HCT116 (cell line): ENCODE data around the gene MAP1LC3B. TPM values are rescaled to one million over a fixed set of nuclear protein-coding genes. Genes with fewer than 3 reads are reported as not detected.

Experiments used
- ATAC-seq: fragments of 200-7000 bp; cut with Tn5 transposase; 2 replicates; pipeline ENCODE4 v1.9.1; 2020; ENCODE audit warnings: mild to moderate bottlenecking, moderate library complexity
- BruUV-seq: library from RNA; stranded (reverse); fragments of 400-500 nt; replicated peaks from 2 replicates; lab custom pipeline; 2021; lab: Mats Ljungman, UMichigan
- CTCF ChIA-PET: fragments of 300-600 bp; sonication (Branson Sonifier 250); formaldehyde crosslinking; loops from one replicate; lab custom pipeline; 2021; ENCODE audit warnings: antibody characterized with exemption; lab: Charles Lee
- POLR2A ChIA-PET: fragments of 300-600, 350-600 bp; sonication (Branson Sonifier 250); formaldehyde crosslinking; loops from one replicate; lab custom pipeline; 2021; ENCODE audit warnings: antibody characterized with exemption; lab: Charles Lee
- RAD21 ChIA-PET, 2 experiments: fragments of 300-600 bp; sonication (Branson Sonifier 250); formaldehyde crosslinking; loops; one replicate each; lab custom pipeline; 2023; ENCODE audit warnings: low total read pairs in 2 of 2; ENCODE audit not compliant: uncharacterized antibody in 2 of 2, unreplicated experiment in 2 of 2, low non-redundant PET in 1 of 2; lab: Charles Lee
- DNase-seq: peaks from one replicate; pipeline ENCODE4 v3.0.0-alpha.2; 2010; ENCODE audit warnings: low read depth, low spot score
- H2AFZ ChIP-seq: fragments of 200-600 bp; shearing (Covaris generic), sonication (generic); 2 replicates; pipeline ENCODE4 v1.6.1; 2017; ENCODE audit warnings: low read depth, mixed run types, mixed read lengths, antibody characterized with exemption, low read length; ENCODE audit not compliant: poor library complexity, severe bottlenecking
- H3K27ac ChIP-seq: 2 replicates; pipeline ENCODE4 v1.5.1; 2012; ENCODE audit warnings: low read depth, low read length
- H3K27me3 ChIP-seq: fragments of 200-600 bp; sonication (generic); 2 replicates; pipeline ENCODE4 v1.6.1; 2016; ENCODE audit warnings: mixed run types, low read length, mixed read lengths; ENCODE audit not compliant: insufficient read depth
- H3K36me3 ChIP-seq, 2 experiments: fragments of 200-500 bp in 1 of 2; fragments of 200-600 bp in 1 of 2; sonication (Bioruptor generic) in 1 of 2; sonication (generic) in 1 of 2; 2 replicates each; pipeline versions ENCODE4 v1.5.1 to v1.6.1; 2014 to 2016; ENCODE audit warnings: low read length in 2 of 2, inconsistent platforms in 1 of 2, mixed read lengths in 1 of 2, mixed run types in 1 of 2; ENCODE audit not compliant: insufficient read depth in 2 of 2, control insufficient read depth in 1 of 2
- H3K4me1 ChIP-seq, 2 experiments: fragments of 200-600 bp in 1 of 2; sonication (generic) in 1 of 2; 2 replicates each; pipeline versions ENCODE4 v1.5.1 to v1.6.1; 2012 to 2017; ENCODE audit warnings: low read length in 2 of 2, inconsistent platforms in 1 of 2, mild to moderate bottlenecking in 1 of 2, mixed read lengths in 1 of 2, mixed run types in 1 of 2, moderate library complexity in 1 of 2; ENCODE audit not compliant: insufficient read depth in 2 of 2, control insufficient read depth in 1 of 2
- H3K4me2 ChIP-seq: fragments of 200-600 bp; sonication (generic); 2 replicates; pipeline ENCODE4 v1.6.1; 2017; ENCODE audit warnings: mixed run types, low read length, mixed read lengths
- H3K4me3 ChIP-seq, 2 experiments: fragments of 200-600 bp in 1 of 2; sonication (generic) in 1 of 2; replicated peaks in 1 of 2; 2 replicates each; pipeline ENCODE4 v1.5.1; 2011 to 2016; ENCODE audit warnings: low read length in 2 of 2, control low read depth in 1 of 2, low read depth in 1 of 2, mild to moderate bottlenecking in 1 of 2, mixed read lengths in 1 of 2, mixed run types in 1 of 2
- H3K79me2 ChIP-seq: fragments of 200-600 bp; sonication (generic); 2 replicates; pipeline ENCODE4 v1.6.1; 2017; ENCODE audit warnings: mild to moderate bottlenecking, mixed run types, low read length, moderate library complexity, mixed read lengths; ENCODE audit not compliant: insufficient read depth
- H3K9ac ChIP-seq: fragments of 200-600 bp; sonication (generic); 2 replicates; pipeline ENCODE4 v1.6.1; 2016; ENCODE audit warnings: low read length, mixed read lengths
- H3K9me2 ChIP-seq: fragments of 200-600 bp; sonication (generic), shearing (Covaris generic); 2 replicates; pipeline ENCODE4 v1.6.1; 2017; ENCODE audit warnings: mixed run types, mild to moderate bottlenecking, moderate library complexity; ENCODE audit not compliant: insufficient read depth
- H3K9me3 ChIP-seq, 2 experiments: fragments of 200-500 bp in 1 of 2; fragments of 200-600 bp in 1 of 2; sonication (Bioruptor generic) in 1 of 2; sonication (generic) in 1 of 2; 2 replicates each; pipeline ENCODE4 v1.6.1; 2014 to 2017; ENCODE audit warnings: low read length in 2 of 2, mixed read lengths in 2 of 2, inconsistent platforms in 1 of 2, low read depth in 1 of 2, mild to moderate bottlenecking in 1 of 2, mixed run types in 1 of 2, moderate library complexity in 1 of 2; ENCODE audit not compliant: control insufficient read depth in 1 of 2, insufficient read depth in 1 of 2
- H4K20me1 ChIP-seq: fragments of 200-600 bp; sonication (generic), shearing (Covaris generic); 2 replicates; pipeline ENCODE4 v1.6.1; 2017; ENCODE audit warnings: mixed run types, mild to moderate bottlenecking, moderate library complexity; ENCODE audit not compliant: insufficient read depth
- ATF3 ChIP-seq: IDR thresholded peaks from 2 replicates; pipeline ENCODE4 v1.6.1; 2012
- CBX3 ChIP-seq: IDR thresholded peaks from 2 replicates; pipeline ENCODE4 v1.6.1; 2012; ENCODE audit warnings: low read depth
- CEBPB ChIP-seq: IDR thresholded peaks from 2 replicates; pipeline ENCODE4 v1.6.1; 2012; ENCODE audit warnings: low read depth
- CTCF ChIP-seq, 3 experiments: fragments of 200-600 bp in 1 of 3; sonication (generic) in 1 of 3; IDR thresholded peaks in 2 of 3; conservative IDR thresholded peaks in 1 of 3; 2 replicates each; pipeline ENCODE4 v1.5.1; 2012 to 2017; ENCODE audit warnings: low read depth in 2 of 3, low read length in 2 of 3, antibody characterized with exemption in 1 of 3, borderline replicate concordance in 1 of 3, control low read depth in 1 of 3, mild to moderate bottlenecking in 1 of 3, mixed read lengths in 1 of 3, mixed run types in 1 of 3, moderate library complexity in 1 of 3; ENCODE audit not compliant: insufficient read depth in 1 of 3
- EZH2 ChIP-seq: fragments of 200-600 bp; sonication (generic); IDR thresholded peaks from 2 replicates; pipeline ENCODE4 v1.6.1; 2017; ENCODE audit warnings: antibody characterized with exemption, mixed run types
- EZH2phosphoT487 ChIP-seq: fragments of 200-600 bp; IDR thresholded peaks from 2 replicates; pipeline ENCODE4 v1.6.1; 2018; ENCODE audit warnings: antibody characterized with exemption, borderline replicate concordance
- FOSL1 ChIP-seq: IDR thresholded peaks from 2 replicates; pipeline ENCODE4 v1.6.1; 2012; ENCODE audit warnings: low read depth
- JUND ChIP-seq: IDR thresholded peaks from 2 replicates; pipeline ENCODE4 v1.6.1; 2012
- MAX ChIP-seq: IDR thresholded peaks from 2 replicates; pipeline ENCODE4 v1.6.1; 2012
- POLR2A ChIP-seq: IDR thresholded peaks from 2 replicates; pipeline ENCODE4 v1.7.0; 2011; ENCODE audit warnings: borderline replicate concordance; ENCODE audit not compliant: insufficient read depth, insufficient read length; ENCODE audit errors: extremely low read depth
- POLR2AphosphoS5 ChIP-seq: IDR thresholded peaks from 2 replicates; pipeline ENCODE4 v1.6.1; 2011; ENCODE audit warnings: mild to moderate bottlenecking, low read depth, low read length, moderate library complexity
- RAD21 ChIP-seq: IDR thresholded peaks from 2 replicates; pipeline ENCODE4 v1.6.1; 2012; ENCODE audit warnings: low read depth, mild to moderate bottlenecking
- SIN3A ChIP-seq: IDR thresholded peaks from 2 replicates; pipeline ENCODE4 v1.6.1; 2012; ENCODE audit warnings: low read depth
- TCF7L2 ChIP-seq: IDR thresholded peaks from 2 replicates; pipeline ENCODE4 v1.7.0; 2011; ENCODE audit warnings: borderline replicate concordance, inconsistent platforms; ENCODE audit not compliant: insufficient read depth, insufficient read length; ENCODE audit errors: extremely low read depth
- YY1 ChIP-seq: IDR thresholded peaks from 2 replicates; pipeline ENCODE4 v1.6.1; 2011; ENCODE audit warnings: low read length, low read depth, moderate library complexity, mild to moderate bottlenecking; ENCODE audit not compliant: insufficient replicate concordance; ENCODE audit errors: extremely low read depth
- ZBTB33 ChIP-seq: IDR thresholded peaks from 2 replicates; pipeline ENCODE4 v1.6.1; 2011; ENCODE audit warnings: mild to moderate bottlenecking, low read length, moderate library complexity; ENCODE audit not compliant: insufficient replicate concordance; ENCODE audit errors: extremely low read depth
- ZFX ChIP-seq: fragments of 450-650 bp; IDR thresholded peaks from 2 replicates; pipeline ENCODE4 v1.6.1; 2017
- ZNF274 ChIP-seq: fragments of 200-500 bp; sonication (Bioruptor generic); IDR thresholded peaks from 2 replicates; pipeline ENCODE4 v1.6.1; 2014; ENCODE audit warnings: mild to moderate bottlenecking, low read depth, low read length, inconsistent platforms
- intact Hi-C: fragments of 100-400 bp; cut with micrococcal nuclease; formaldehyde crosslinking; loops from 2 replicates; pipeline ENCODE4 v1.10.0; 2022
- total RNA-seq: library from RNA; stranded (reverse); gene quantifications from one replicate; pipeline ENCODE4 v1.2.1, GENCODE V29; 2021; ENCODE audit not compliant: unreplicated experiment

Gene MAP1LC3B
- total RNA-seq, 1 experiment from 2014 or later, result 93.8 TPM

GRCh38 chr16:87412371-87412995 is 20.3 kb downstream of the MAP1LC3B start:
- no peak for DNase-seq
- ChIA-PET CTCF (interaction anchor here (0.8 kb wide), 1 partner anchor 224 kb away, joined by 3 read pairs; no protein-coding TSS in a partner anchor), POLR2A (no interaction called here), RAD21 (interaction anchor here in 1 of 2 experiments (0.6 kb wide), 1 partner anchor 54 kb away, joined by 4 read pairs; no protein-coding TSS in a partner anchor)
- Histone ChIP-seq H3K36me3 (peaks cover 32 to 33% of the 10 kb centered on the region in 2 experiments; a peak in 3 of 4 replicates), H3K4me1 (peaks cover 14 to 22% of the 10 kb centered on the region in 2 experiments), H3K9ac (no peak overlapping the region), H4K20me1 (peaks cover 13% of the 10 kb centered on the region), H2AFZ (no peak overlapping the region), H3K4me2 (no peak overlapping the region), H3K27me3 (no peaks in the 10 kb centered on the region), H3K9me3 (no peaks in the 10 kb centered on the region), H3K4me3 (no peak overlapping the region), H3K9me2 (no peaks in the 10 kb centered on the region), H3K79me2 (no peaks in the 10 kb centered on the region), H3K27ac (no peak overlapping the region)
- intact Hi-C loops, result no loop called here
- ATAC-seq, result no peak
- no TSS peak for BruUV-seq
- TF ChIP-seq EZH2 (no peak), YY1 (no peak), ZNF274 (no peak), POLR2AphosphoS5 (no peak), CEBPB (no peak), JUND (no peak), TCF7L2 (no peak), MAX (no peak), CBX3 (no peak), ZFX (no peak), SIN3A (no peak), ATF3 (no peak), POLR2A (no peak), RAD21 (no peak), ZBTB33 (no peak), EZH2phosphoT487 (no peak), FOSL1 (no peak), CTCF (IDR thresholded peaks at IDR 0.05 in 2 of 3, conservative IDR thresholded peaks at IDR 0.05 in 1 of 3; ENCODE audit: borderline replicate concordance in 1 of 3, insufficient read depth in 1 of 3, low read depth in 2 of 3, low read length in 2 of 3) (no peak)
